GM21528 (cell line): ENCODE measurements around the gene PADI1.

Experiments used
- ATAC-seq: cut with Tn5 transposase; IDR thresholded peaks from one replicate; pipeline ENCODE4 v1.9.1; 2021; ENCODE audit warnings: mild to moderate bottlenecking, moderate library complexity; ENCODE audit not compliant: unreplicated experiment, low FRiP score

Gene PADI1

DNA sequence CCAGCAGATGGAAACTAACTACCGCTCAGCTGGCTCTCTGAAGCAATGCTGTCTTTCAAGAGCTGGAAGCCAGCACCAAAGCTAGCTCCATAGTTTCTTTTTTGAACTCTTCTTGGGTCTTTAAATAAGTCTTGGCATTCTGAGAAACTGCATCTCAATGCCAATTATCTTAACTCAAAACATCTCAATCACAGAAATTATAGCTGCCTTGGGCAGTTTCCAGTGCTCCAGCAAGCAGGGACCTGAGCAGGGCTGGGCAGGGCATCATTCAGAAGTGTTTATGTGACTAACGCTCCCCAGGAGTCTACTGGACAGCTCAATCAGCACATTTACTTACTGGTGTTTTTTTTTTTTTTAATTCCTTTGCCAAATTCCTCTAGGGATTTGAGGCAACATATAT is 84.8 kb downstream of the PADI1 start:
- no peak for ATAC-seq

DNA sequence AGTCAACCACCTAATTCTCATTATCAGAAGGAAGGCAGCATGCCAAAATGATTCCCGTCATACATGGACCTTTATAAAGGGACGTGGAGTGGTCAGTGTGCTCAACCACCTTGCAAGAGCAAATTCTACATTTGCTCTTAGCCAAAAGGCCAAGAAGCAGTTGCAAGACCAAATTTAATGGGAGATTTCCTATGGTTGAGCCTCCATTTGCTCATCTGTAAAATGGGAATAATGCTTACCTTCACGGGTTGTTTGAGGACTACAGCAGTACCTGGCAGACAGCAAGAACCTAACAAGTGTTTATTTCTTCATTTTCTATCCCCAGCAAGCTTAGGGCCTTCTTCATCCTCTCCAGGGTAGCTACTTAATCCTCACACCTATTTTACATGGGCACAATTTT is 85.6 kb downstream of the PADI1 start:
- ATAC-seq = no peak

DNA sequence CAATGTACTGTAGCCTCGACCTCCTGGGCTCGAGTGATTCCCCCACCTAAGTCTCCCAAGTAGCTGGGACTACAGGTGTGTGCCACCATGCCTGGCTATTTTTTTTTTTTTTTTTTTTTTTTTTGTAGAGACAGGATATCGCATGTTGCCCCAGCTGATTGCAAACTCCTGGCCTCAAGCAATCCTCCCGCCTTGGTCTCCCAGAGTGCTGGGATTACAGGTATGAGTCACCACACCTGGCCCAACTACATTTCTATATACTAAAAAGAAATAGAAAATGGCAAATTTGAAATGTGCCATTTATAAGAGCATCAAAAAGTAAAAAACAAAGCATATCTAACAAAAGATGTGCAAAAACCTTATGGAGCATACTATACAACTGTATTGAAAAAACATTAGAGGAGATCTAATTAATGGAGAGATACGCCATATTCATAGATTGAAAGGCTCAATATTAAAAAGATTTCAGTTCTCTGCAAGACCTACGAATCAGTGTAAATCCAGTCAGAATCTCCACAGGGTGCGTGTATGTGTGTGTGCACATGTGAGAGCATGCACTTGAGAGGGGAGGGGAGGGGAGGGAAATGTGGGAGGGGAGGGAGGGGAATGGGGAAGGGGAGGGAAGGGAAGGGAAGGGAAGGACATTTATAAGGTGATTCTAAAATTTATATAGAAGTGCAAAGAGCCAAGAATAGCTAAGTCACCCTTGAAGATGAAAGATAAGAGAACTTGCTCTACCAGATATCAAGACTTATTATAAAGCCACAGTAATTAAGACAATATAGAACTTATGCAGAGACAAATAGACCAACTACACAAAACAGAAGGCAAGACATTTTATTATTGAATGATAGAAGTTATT is 87.6 kb downstream of the PADI1 start:
- no peak for ATAC-seq

DNA sequence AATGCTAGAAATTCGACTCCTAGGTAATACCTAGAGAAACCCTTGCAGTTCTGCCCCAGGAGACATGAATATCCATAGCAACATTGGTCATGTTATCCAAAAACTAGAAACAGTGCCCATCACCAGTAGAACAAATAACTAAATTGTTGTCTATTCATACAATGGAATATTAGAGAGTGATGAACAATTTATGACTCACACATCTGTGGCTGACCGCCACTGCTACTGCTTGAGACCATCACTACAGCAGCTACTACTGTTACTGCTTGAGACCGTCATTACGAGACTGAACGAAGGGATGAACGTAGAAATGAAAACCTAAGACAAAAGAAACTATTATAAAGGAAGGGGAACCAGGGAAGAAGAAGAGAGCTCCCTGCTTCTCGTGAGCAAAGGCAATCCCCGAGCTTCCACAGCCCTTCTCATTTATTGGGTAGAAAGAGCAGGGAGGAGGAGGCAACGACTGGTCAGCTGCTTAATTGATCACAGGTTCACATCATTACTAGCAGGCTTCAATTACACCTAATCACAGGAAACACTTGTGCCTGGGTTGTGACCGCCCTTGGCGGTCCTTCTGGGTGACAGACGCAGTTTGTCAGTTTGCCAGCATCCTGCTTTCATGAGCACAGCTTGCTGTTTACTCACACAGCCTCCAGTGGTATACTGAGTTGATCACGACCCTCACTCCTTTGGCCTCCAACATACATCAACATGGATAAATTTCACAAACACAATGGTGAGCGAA is 88.9 kb downstream of the PADI1 start:
- no peak for ATAC-seq

DNA sequence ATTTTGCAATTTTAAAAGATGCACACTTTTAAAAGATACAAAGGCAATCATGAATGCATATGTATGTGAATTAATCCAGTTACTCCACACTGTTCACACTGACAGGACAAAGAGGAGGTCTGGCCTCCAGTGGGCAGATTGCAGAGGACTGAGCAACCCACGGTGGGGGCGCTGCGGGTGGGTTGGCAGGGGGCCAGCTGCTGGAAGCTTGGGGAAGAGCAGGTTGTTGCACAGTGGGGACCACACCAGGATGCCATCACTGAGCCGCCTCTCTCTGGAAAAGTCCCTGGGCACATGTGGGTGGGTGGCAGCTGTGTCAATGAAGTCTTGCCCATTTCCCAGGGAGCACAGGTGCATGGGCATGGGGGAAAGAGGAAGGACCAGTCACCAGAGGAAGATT is 90.4 kb downstream of the PADI1 start:
- ATAC-seq = no peak
